Activated B cell treated with CpG ODN at 0.5 μM for 24 hours (primary cell): ENCODE data around the gene ADAM17. TPM values are rescaled to one million over a fixed set of nuclear protein-coding genes. Genes with fewer than 3 reads are reported as not detected.

Experiments used
- ATAC-seq: fragments of 200-7000 bp; cut with Tn5 transposase; one replicate; pipeline ENCODE4 v1.10.0; 2021; ENCODE audit warnings: low read depth, mild to moderate bottlenecking, moderate library complexity
- CTCF ChIA-PET: fragments of 350-600 bp; sonication (Branson Sonifier 250); formaldehyde crosslinking; loops from one replicate; lab custom pipeline; 2021; ENCODE audit warnings: antibody characterized with exemption; lab: Charles Lee
- POLR2A ChIA-PET: fragments of 350-600 bp; sonication (Branson Sonifier 250); formaldehyde crosslinking; loops from one replicate; lab custom pipeline; 2021; ENCODE audit warnings: antibody characterized with exemption; lab: Charles Lee
- DNase-seq: peaks from one replicate; pipeline ENCODE4 v3.0.0; 2022
- H3K27ac Mint-ChIP-seq: one replicate; pipeline ENCODE4 v1.8.0; 2020; ENCODE audit warnings: mixed read lengths
- H3K27me3 Mint-ChIP-seq: one replicate; pipeline ENCODE4 v1.8.0; 2021; ENCODE audit warnings: mixed read lengths
- H3K36me3 Mint-ChIP-seq: one replicate; pipeline ENCODE4 v1.8.0; 2021; ENCODE audit warnings: low read depth, mixed read lengths
- H3K4me1 Mint-ChIP-seq: one replicate; pipeline ENCODE4 v1.8.0; 2021; ENCODE audit warnings: mixed read lengths
- H3K4me3 Mint-ChIP-seq: one replicate; pipeline ENCODE4 v1.8.0; 2020; ENCODE audit warnings: mild to moderate bottlenecking, mixed read lengths
- H3K9me3 Mint-ChIP-seq: one replicate; pipeline ENCODE4 v1.8.0; 2020; ENCODE audit warnings: mixed read lengths
- CTCF ChIP-seq: fragments of 200-600 bp; IDR thresholded peaks from one replicate; pipeline ENCODE4 v1.8.0; 2022; ENCODE audit warnings: antibody characterized with exemption, mild to moderate bottlenecking
- intact Hi-C: fragments of 100-400 bp; cut with micrococcal nuclease; formaldehyde crosslinking; loops from one replicate; pipeline ENCODE4 v1.15.1; 2024
- total RNA-seq: library from RNA; stranded (reverse); gene quantifications from 2 replicates; pipeline ENCODE4 v1.2.3, GENCODE V29; 2022

The ADAM17 gene
- total RNA-seq, 1 donor from 2014 or later = 39.5 TPM

DNA sequence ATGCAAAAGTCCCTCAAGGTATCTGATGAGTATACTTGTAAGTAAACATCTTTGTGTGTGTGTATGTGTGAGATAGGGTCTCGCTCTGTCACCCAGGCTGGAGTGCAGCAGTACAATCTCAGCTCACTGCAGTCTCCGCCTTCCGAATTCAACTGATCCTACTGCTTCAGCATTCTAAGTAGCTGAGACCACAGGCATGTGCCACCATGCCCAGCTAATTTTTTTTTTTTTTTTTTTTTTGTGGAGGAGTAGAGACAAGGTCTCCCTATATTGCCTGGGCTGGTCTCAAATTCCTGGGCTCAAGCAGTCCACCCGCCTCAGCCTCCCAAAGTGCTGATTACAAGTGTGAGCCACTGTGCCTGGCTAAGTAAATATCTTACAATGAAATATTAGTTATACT, 23.2 kb downstream of the ADAM17 start:
- Mint-ChIP-seq H3K4me1 (peaks cover 25% of the 10 kb centered on the region), H3K27me3 (no peaks in the 10 kb centered on the region), H3K4me3 (no peak overlapping the region), H3K9me3 (no peaks in the 10 kb centered on the region), H3K36me3 (peaks cover 63% of the 10 kb centered on the region), H3K27ac (no peak overlapping the region)
- ChIA-PET POLR2A (interaction anchor here (0.6 to 2.6 kb wide), 3 partner anchors 23 to 150 kb away, joined by 3 to 17 read pairs (median 4); partner anchors contain the start of gene ADAM17), CTCF (interaction anchor here (0.9 kb wide), 1 partner anchor 9 kb away, joined by 3 read pairs; no protein-coding TSS in a partner anchor)
- ATAC-seq (no peak), DNase-seq (no peak)
- no peak for TF ChIP-seq CTCF
- intact Hi-C loops = no loop called here

DNA sequence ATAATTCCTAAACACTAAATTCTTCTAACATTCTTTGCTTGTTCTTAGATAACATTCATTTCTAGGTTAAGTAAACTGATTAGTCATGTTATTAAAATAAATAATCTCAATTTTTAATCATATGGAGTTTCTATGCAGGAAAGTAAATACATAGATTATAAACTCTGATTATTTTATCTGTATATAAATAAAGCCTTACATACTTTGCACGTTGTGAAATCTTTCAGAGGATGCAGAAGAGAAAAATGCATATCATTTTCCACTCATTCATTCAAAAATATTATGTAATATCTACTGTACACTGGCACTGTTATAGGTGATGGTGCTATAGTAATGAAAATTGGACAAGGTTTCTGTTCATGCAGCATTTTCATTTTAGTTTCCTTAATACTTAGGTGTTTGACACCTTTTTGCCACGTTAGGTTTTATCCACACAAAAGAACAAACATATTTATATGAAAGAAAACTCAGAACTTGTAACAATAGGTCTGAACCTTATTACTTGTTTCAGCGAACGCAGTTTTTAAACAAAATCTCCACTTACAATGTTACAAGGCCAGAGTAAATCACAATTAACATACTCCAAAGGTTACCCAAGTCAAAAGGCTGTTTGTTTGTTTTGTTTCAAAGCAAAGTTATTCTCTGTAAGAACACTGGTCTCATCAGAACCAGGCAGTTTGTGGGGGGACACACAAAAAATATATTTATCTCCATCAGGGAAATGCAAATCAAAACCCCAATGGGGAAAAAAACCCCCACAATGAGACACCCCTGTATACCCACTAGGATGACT, 27.4 kb downstream of the ADAM17 start:
- no peak overlapping the region for H3K27ac Mint-ChIP-seq

DNA sequence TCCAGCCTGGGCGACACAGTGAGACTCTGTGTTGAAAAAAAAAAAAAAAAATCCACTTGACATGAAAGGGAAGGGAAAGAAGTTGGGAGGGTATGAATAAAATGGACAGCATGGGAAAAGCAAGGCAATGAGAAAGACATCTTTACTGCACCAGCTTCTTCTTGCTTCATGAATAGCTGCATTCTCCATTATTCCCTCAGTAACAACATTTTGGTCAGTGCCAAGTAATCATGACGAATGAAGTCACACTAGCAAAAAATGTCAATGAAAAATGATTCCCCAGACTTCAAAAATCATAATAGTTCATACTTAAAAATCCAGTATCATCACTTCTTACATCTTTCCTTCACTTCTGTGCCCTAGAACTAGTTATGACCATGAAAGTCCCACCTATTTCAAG, 30.4 kb downstream of the ADAM17 start:
- H3K4me3 Mint-ChIP-seq = no peak overlapping the region

More for the DNA sequence above, 27.4 kb downstream of the ADAM17 start:
- ATAC-seq (no peak), DNase-seq (no peak)
- Mint-ChIP-seq H3K9me3 (no peaks in the 10 kb centered on the region), H3K27me3 (no peaks in the 10 kb centered on the region), H3K4me1 (no peaks in the 10 kb centered on the region), H3K4me3 (no peak overlapping the region), H3K36me3 (peaks cover 72% of the 10 kb centered on the region)
- ChIA-PET POLR2A (no interaction called here), CTCF (no interaction called here)
- intact Hi-C loops = no loop called here
- no peak for TF ChIP-seq CTCF

GRCh38 chr2:9524291-9524690, 31.3 kb downstream of the ADAM17 start:
- no peaks in the 10 kb centered on the region for H3K27me3 Mint-ChIP-seq
- POLR2A ChIA-PET = interaction anchor here (0.9 kb wide), 1 partner anchor 32 kb away, joined by 3 read pairs; the partner anchor contains the start of gene ADAM17
- ATAC-seq (no peak), DNase-seq (no peak)
- H3K36me3 Mint-ChIP-seq = peaks cover 79% of the 10 kb centered on the region
- H3K4me1 Mint-ChIP-seq = no peaks in the 10 kb centered on the region
- no peak overlapping the region for H3K27ac Mint-ChIP-seq
- H3K9me3 Mint-ChIP-seq = no peaks in the 10 kb centered on the region
- H3K4me3 Mint-ChIP-seq = no peak overlapping the region
- no peak for TF ChIP-seq CTCF
- intact Hi-C loops = no loop called here
- CTCF ChIA-PET = interaction anchor here (1.1 kb wide), 1 partner anchor 8 kb away, joined by 3 read pairs; no protein-coding TSS in a partner anchor

More for the DNA sequence above, 30.4 kb downstream of the ADAM17 start:
- DNase-seq (no peak), ATAC-seq (no peak)
- Mint-ChIP-seq H3K27me3 (no peaks in the 10 kb centered on the region), H3K4me1 (no peaks in the 10 kb centered on the region), H3K9me3 (no peaks in the 10 kb centered on the region), H3K36me3 (peaks cover 79% of the 10 kb centered on the region), H3K27ac (no peak overlapping the region)
- no peak for TF ChIP-seq CTCF
- ChIA-PET POLR2A (interaction anchor here (0.6 kb wide), 1 partner anchor 293 kb away, joined by 4 read pairs; no protein-coding TSS in a partner anchor), CTCF (no interaction called here)
- intact Hi-C loops = no loop called here

DNA sequence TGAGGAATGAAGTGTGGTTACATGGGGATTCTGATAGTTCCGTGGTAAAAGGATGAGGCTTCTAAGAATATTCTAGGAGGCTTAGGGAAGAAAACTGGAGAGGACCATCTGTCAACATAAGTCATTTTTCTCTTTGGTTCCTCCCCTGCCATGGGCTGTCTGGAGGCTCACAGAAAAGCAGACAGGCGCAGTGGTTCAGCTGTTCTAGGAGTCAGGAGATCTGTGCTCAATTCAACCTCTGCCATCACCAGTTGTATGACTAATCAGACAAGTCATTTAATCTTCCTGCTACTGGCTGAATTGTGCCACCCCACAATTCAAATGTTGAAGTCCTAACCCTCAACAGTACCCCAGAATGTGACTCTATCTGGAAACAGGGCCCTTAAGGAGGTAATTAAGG, 36.4 kb downstream of the ADAM17 start:
- no peaks in the 10 kb centered on the region for H3K27me3 Mint-ChIP-seq
- intact Hi-C loops = no loop called here
- peaks cover 72% of the 10 kb centered on the region for H3K36me3 Mint-ChIP-seq
- H3K27ac Mint-ChIP-seq = no peak overlapping the region
- DNase-seq = no peak
- no peaks in the 10 kb centered on the region for H3K4me1 Mint-ChIP-seq
- ChIA-PET POLR2A (no interaction called here), CTCF (no interaction called here)
- ATAC-seq = no peak
- H3K4me3 Mint-ChIP-seq = no peak overlapping the region
- no peak for TF ChIP-seq CTCF
- no peaks in the 10 kb centered on the region for H3K9me3 Mint-ChIP-seq
